HG03103 (cell line): Measurements from ENCODE around the gene SEC24B.

ENCODE experiments used
- ATAC-seq: cut with Tn5 transposase; IDR thresholded peaks from one replicate; pipeline ENCODE4 v1.9.1; 2021; ENCODE audit warnings: low read depth; ENCODE audit not compliant: unreplicated experiment

Gene SEC24B

DNA sequence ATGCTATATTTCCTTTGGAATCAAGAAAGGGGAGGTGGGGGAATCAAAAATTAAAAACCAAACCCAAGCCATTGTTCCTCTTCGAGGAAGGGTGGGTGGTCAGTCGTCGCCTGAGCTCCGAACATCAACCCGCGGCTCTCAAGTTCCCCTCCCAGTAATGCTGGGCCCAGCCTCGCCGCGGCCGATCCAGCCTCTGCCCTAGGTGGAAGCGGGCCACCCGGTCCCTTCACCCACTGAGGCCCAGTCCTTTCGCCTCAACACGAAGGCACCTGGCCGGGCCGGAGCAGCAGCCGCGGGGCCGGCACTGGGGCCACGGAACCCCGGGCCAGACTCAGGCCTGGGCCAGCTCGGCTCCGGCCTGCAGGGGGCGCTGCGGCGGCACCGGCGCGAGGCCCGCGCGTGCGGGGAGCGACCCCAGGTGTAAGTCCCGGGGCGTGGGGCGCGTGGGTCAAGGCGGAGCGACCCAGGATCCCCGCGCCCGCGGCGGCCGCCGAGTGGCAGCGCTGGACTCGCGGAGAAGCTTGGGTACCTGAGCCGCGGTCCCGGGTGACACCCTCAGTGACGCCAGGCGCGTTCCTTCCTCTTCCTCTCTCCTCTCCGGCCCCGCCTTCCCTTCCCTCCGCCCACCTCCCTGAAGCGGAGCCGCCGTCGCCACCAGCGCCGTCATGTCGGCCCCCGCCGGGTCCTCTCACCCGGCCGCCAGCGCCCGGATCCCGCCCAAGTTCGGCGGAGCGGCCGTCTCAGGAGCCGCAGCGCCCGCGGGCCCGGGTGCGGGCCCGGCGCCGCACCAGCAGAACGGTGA is at the start of gene SEC24B:
Gene SEC24B, plus strand, starts transcription at position 611 of the 802 bp plus-strand sequence. Its CDS starts 55 bp downstream, at position 666.
- ATAC-seq, result peak; percentile 78

DNA sequence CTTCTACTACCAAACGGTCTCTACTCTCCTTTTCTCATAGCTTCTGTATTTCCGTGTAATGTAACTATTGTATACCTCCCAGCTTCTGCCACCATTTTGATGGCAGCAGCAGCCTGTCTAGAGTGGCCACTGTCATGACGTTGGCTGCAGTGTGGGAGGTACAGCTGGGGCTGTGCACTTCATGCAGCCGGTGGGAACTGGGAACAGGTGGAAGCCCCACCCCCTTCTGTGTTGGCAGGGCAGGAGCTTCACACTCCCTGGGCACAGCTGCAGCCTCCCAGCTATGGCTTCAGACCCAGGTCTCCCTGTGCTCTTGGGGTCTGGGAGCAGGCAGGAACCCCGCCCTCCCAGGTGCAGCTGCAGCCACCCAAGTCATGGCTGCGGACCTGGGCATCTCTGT is 49.8 kb upstream of the SEC24B start:
- no peak for ATAC-seq

DNA sequence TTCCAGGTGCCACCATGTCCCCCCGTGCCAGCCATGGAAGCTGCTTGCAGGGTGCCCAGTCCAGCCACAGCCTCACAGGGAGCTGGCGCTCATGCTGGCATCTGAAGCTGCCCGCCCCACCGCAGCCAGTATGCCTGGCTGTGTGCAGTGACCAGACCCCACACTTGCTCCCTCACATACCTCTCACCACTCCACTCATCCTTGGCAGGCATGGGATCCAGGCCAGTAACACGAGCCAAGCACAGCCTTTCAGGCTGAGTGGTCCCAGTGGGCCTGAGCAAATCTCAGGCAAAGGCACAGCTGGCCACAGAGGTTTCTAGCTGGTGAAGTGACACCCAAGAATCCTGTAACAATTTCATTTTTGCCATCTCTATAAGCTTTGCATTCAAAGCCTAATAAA is 48.4 kb upstream of the SEC24B start:
- no peak for ATAC-seq

GRCh38 chr4:109389369-109390114 is 44.1 kb upstream of the SEC24B start:
- peak; percentile 52 for ATAC-seq

DNA sequence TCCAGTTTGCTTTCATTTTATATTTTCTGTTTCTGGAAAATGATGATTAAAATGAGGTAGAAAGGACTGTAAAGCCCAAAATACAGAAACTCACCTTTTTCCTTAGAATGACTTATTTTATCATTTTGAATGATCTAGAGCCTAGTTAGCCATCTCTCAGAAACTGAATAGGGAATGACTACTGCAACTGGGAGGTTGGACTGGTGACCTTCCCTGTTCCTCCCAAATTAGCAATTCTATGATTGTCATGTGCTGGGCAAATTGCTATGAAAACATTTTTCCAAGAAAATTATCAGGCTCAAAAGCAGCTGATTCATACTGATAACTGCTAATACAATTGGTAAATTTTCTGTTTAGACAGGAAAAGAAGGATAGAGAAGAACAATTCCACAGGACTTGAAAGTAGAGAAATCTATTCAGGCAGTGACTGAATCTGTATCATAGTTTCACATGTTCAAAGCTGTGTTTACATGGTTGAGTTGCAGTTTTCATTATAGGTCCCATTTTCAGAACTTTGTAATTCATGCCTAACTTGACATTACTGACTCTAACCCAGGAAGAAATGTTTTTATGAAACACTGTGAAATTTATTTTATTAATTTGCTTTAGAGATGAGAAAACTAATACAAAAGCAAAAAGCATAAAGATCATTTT is 43.4 kb upstream of the SEC24B start:
- ATAC-seq, result no peak

GRCh38 chr4:109395694-109396093 is 37.9 kb upstream of the SEC24B start:
- ATAC-seq, result no peak

GRCh38 chr4:109398928-109399327 is 34.7 kb upstream of the SEC24B start:
- no peak for ATAC-seq

- peak; percentile 81 for ATAC-seq
Measured at GRCh38 chr4:109406337-109406931, 27.2 kb upstream of the SEC24B start.

- no peak for ATAC-seq
Measured at GRCh38 chr4:109407027-109407737, 26.4 kb upstream of the SEC24B start.

GRCh38 chr4:109408711-109409110 is 24.9 kb upstream of the SEC24B start:
- ATAC-seq, result no peak

- no peak for ATAC-seq
Measured at GRCh38 chr4:109410226-109410625, 23.4 kb upstream of the SEC24B start.

GRCh38 chr4:109410776-109411175 is 22.8 kb upstream of the SEC24B start:
- ATAC-seq, result no peak

- ATAC-seq, result no peak
Measured at GRCh38 chr4:109411964-109412363, 21.7 kb upstream of the SEC24B start.

GRCh38 chr4:109412776-109413175 is 20.8 kb upstream of the SEC24B start:
- no peak for ATAC-seq

- ATAC-seq, result no peak
Measured at GRCh38 chr4:109414938-109415337, 18.7 kb upstream of the SEC24B start.

DNA sequence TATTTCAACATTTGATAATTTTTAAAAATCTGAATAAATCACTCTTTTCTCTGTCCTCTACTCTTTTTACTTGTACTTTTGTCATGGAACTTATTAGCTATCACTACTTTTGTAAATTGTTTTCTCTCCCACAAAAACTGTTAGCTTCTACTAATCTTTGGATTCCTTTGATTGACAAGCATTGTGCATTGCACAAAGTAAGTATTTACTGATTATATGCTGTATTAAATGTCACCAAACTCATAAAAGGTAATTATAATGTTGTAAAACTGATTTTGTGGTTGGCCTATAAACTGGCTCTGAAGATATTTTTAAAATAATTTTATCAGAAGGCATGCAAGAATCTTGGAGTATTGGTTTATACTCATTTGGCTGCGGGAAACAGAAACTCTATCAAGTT is 15.0 kb upstream of the SEC24B start:
- no peak for ATAC-seq

DNA sequence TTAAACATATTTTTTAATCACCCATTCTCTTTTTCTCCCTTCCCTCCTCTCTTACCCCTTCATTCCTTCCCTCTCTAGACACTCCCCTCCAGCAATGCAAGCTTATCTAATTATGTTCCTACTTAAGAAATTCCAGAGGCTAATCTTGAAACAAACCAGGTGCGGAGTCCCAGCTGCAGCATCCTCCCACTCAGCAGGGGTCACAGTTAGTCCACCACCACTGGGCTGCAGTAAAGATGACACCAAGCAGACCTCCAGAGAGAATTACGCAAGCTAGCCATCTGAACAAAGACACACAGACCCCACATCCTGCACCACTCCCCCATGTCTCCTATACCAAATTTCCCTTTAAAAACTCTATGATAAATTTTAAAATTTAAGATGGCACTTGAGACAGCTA is 13.9 kb upstream of the SEC24B start:
- no peak for ATAC-seq

DNA sequence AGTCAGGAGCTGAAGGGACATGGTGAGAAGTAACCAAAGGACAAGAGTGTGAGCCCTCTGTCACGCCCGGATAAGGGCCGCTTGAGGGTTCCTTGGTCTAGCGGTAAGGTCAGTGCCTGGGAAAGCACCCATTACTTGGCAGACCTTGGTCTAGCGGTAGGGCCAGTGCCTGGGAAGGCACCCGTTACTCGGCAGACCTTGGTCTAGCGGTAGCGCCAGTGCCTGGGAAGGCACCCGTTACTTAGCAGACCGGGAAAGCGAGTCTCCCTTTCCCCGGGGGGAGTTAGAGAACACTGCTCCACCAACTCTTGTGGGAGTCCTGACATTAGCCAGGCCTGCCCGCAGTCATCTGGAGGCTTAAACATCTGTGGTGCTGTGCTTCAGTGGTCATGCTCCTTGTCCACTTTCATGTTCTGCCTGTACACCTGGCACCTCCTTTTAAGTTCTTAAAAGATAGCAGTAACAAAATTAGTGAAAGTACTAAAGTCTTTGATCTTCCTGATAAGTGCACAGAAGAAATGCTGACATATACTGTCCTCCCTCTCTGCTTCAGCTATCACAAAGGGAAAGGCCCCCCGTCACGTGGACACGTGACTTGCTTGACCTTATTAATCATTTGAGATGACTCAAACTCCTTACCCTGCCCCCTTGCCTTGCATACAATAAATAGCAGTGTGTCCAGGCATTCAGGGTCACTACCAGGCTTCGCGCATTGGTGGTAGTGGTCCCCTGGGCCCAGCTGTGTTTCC is 9.3 kb upstream of the SEC24B start:
- ATAC-seq, result no peak

- no peak for ATAC-seq
Measured at GRCh38 chr4:109425405-109425804, 8.2 kb upstream of the SEC24B start.

GRCh38 chr4:109429545-109429944 is 4.1 kb upstream of the SEC24B start:
- no peak for ATAC-seq
